Fibroblast of villous mesenchyme (primary cell): ENCODE results near the gene MAB21L1. TPM values are rescaled to one million over a fixed set of nuclear protein-coding genes. Genes with fewer than 3 reads are reported as not detected.
A peak's percentile ranks its signal among the peaks of the same experiment; 100 is the strongest.

Experiments used
- DNase-seq: peaks from one replicate; pipeline ENCODE4 v3.0.0-alpha.2; 2010; ENCODE audit warnings: low read depth
- H3K4me3 ChIP-seq: 2 replicates; pipeline ENCODE4 v1.5.1; 2011; ENCODE audit warnings: low read depth, mild to moderate bottlenecking, low read length
- CTCF ChIP-seq: IDR thresholded peaks from 2 replicates; pipeline ENCODE4 v1.5.1; 2012; ENCODE audit warnings: low read depth, mild to moderate bottlenecking, low read length; ENCODE audit not compliant: insufficient read depth
- total RNA-seq: library from RNA; depleted of rRNA; stranded (reverse); fragments of >200 nt; gene quantifications from 2 replicates; pipeline ENCODE4 v1.2.3, GENCODE V29; 2012

The MAB21L1 gene
- total RNA-seq, 1 donor, result under 0.01 TPM

GRCh38 chr13:35496761-35497386 is 20.4 kb upstream of the MAB21L1 start:
- no peak for TF ChIP-seq CTCF
- peak; percentile 4 for DNase-seq

DNA sequence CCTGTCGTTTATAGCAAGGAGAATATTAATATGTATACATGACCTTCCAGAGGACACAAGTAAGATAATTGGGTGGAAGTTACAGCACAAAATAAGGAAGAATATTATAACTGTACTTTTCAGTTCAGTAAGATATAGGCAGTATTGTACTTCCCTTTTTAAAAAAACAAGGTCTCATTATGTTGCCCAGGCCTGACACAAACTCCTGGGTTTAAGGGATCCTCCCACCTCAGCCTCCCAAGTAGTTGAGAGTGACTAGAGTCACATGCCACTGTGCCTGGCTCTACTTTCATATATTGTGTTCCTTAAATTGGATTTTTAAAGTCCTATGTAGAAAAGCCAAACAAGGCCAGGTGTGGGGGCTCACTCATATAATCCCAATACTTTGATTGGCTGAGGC is 19.5 kb upstream of the MAB21L1 start:
- H3K4me3 ChIP-seq, result no peak overlapping the region
- no peak for DNase-seq
- TF ChIP-seq CTCF, result no peak

More at GRCh38 chr13:35496761-35497386, 20.4 kb upstream of the MAB21L1 start:
- no peak overlapping the region for H3K4me3 ChIP-seq

GRCh38 chr13:35489050-35489449 is 12.6 kb upstream of the MAB21L1 start:
- DNase-seq, result peak; percentile 75
- TF ChIP-seq CTCF, result no peak

GRCh38 chr13:35485424-35485823 is 8.9 kb upstream of the MAB21L1 start:
- DNase-seq, result no peak
- no peak overlapping the region for H3K4me3 ChIP-seq
- no peak for TF ChIP-seq CTCF

More at GRCh38 chr13:35489050-35489449, 12.6 kb upstream of the MAB21L1 start:
- no peak overlapping the region for H3K4me3 ChIP-seq

DNA sequence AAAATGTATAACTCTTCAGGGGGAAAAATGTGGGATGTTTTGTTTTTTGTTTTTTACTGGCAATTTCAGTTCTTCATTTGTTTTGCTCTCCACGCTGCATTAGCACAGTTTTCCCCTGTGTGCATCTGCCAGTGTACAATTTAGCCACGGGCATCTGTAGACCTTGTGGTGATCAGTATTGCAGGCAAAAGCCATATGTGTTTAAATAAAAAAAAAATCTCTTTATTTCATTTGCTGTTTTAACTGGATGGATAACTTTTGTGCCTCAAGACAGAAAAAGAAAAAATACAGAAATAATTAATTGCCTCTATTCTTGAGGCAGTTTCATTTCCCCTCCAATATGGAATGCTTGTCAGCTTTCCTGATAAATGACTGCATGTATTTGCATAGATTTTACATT is 7.9 kb upstream of the MAB21L1 start:
- no peak for TF ChIP-seq CTCF
- H3K4me3 ChIP-seq, result no peak overlapping the region
- DNase-seq, result no peak

GRCh38 chr13:35483761-35484160 is 7.3 kb upstream of the MAB21L1 start:
- no peak for TF ChIP-seq CTCF
- DNase-seq, result no peak
- H3K4me3 ChIP-seq, result no peak overlapping the region

- no peak for TF ChIP-seq CTCF
- no peak overlapping the region for H3K4me3 ChIP-seq
- no peak for DNase-seq
Observed at GRCh38 chr13:35482527-35482926, 6.0 kb upstream of the MAB21L1 start.
